GM12873 (cell line): ENCODE data around the gene DCC.

Experiments used
- CTCF ChIP-seq: IDR thresholded peaks from 2 replicates; pipeline ENCODE4 v1.5.1; 2012; ENCODE audit warnings: low read depth, mild to moderate bottlenecking, moderate library complexity, low read length, control low read depth; ENCODE audit not compliant: insufficient read depth; ENCODE audit errors: missing control alignments

DCC gene

GRCh38 chr18:52791321-52791720, 451.3 kb downstream of the DCC start:
- TF ChIP-seq CTCF, result no peak

GRCh38 chr18:52812834-52813233, 472.8 kb downstream of the DCC start:
- TF ChIP-seq CTCF, result no peak

GRCh38 chr18:52813635-52814416, 473.8 kb downstream of the DCC start:
- TF ChIP-seq CTCF, result no peak

GRCh38 chr18:52815651-52816050, 475.7 kb downstream of the DCC start:
- no peak for TF ChIP-seq CTCF

- TF ChIP-seq CTCF, result no peak
Measured at GRCh38 chr18:52816121-52816520, 476.1 kb downstream of the DCC start.

- TF ChIP-seq CTCF, result no peak
Measured at GRCh38 chr18:52822160-52822559, 482.2 kb downstream of the DCC start.

GRCh38 chr18:52824126-52824525, 484.1 kb downstream of the DCC start:
- no peak for TF ChIP-seq CTCF
